Measurements from ENCODE around the gene PTCD2. TPM values are rescaled to one million over a fixed set of nuclear protein-coding genes. Genes with fewer than 3 reads are reported as not detected.
"Not testable (repeated sequence)": the region's sequence is repeated elsewhere in the genome, so short reads cannot be mapped to it uniquely, and the experiment has no call there.

Gene PTCD2
- total RNA-seq, 1 donor from 2014 or later: 18.2 TPM

DNA sequence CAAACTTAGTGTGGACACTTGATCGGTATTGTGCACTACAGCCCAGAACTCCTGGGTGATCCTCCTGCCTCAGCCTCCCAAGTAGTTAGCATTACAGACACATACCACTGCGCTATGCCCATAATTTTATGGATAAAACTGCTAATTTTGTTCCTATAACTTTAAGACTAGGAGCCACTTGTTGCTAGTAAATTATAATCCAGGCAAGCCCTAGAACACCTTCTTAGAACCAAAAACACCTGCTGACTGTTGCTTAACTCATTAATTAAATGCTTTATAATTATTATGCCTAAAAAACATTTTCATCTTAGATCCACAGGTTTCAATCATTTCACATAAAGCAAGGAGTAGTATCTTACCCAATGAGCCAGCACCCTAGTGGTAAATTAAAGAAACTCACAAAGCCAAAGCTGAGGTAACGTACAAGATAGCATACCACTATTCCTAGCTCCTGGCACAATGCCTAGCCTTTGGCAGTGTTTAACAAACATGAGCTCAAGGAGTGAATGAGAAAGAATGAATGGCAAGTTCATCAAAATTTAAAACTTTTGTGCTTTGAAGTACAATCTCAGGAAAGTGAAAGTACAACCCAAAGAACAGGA is 5.5 kb upstream of the PTCD2 start:
- H3K27ac ChIP-seq (replicated peaks): peak overlapping the region; percentile 5
- intact Hi-C loops (cut with micrococcal nuclease): no loop called here
- TF ChIP-seq, protein P1, sequence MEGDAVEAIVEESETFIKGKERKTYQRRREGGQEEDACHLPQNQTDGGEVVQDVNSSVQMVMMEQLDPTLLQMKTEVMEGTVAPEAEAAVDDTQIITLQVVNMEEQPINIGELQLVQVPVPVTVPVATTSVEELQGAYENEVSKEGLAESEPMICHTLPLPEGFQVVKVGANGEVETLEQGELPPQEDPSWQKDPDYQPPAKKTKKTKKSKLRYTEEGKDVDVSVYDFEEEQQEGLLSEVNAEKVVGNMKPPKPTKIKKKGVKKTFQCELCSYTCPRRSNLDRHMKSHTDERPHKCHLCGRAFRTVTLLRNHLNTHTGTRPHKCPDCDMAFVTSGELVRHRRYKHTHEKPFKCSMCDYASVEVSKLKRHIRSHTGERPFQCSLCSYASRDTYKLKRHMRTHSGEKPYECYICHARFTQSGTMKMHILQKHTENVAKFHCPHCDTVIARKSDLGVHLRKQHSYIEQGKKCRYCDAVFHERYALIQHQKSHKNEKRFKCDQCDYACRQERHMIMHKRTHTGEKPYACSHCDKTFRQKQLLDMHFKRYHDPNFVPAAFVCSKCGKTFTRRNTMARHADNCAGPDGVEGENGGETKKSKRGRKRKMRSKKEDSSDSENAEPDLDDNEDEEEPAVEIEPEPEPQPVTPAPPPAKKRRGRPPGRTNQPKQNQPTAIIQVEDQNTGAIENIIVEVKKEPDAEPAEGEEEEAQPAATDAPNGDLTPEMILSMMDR (IDR thresholded peaks at IDR 0.05; ENCODE audit: borderline replicate concordance): peak; percentile 49

DNA sequence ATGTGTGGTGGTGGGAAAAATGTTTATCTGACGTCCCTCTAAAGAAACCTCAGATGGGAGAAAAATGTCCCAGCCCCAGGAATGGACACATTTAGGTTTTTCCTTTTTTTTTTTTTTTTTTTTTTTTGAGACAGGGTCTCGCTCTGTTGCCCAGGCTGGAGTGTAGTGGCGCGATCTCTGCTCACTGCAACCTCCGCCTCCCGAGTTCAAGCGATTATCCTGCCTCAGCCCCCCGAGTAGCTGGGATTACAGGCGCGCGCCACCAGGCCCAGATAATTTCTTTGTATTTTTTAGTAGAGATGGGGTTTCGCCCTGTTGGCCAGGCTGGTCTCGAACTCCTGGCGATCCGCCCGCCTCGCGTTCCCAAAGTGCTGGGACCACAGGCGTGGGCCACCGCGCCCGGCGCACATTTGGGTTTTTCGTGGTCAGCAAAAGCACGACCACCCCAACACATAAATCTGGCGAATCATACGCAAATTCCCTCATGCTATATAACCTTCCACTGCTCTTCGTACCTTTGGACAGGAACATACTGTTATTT is 668 bp upstream of the PTCD2 start:
- peak overlapping the region; percentile 91 for H3K4me3 ChIP-seq
- DNase-seq; H3K9me3 ChIP-seq (replicated peaks); H3K27me3 ChIP-seq (ENCODE audit: low read depth); intact Hi-C loops (cut with micrococcal nuclease): not testable (repeated sequence)
- peaks cover 39% of the 10 kb centered on the region for H3K4me1 ChIP-seq
- H3K36me3 ChIP-seq: peaks cover 28% of the 10 kb centered on the region
- peak overlapping the region; percentile 83 for H3K27ac ChIP-seq (replicated peaks)

More for the DNA sequence above, 5.5 kb upstream of the PTCD2 start:
- no peak for DNase-seq
- no peaks in the 10 kb centered on the region for H3K9me3 ChIP-seq (replicated peaks)
- H3K27me3 ChIP-seq (ENCODE audit: low read depth): no peaks in the 10 kb centered on the region
- peaks cover 55% of the 10 kb centered on the region for H3K36me3 ChIP-seq
- H3K4me3 ChIP-seq: no peak overlapping the region
- peaks cover 30% of the 10 kb centered on the region for H3K4me1 ChIP-seq

DNA sequence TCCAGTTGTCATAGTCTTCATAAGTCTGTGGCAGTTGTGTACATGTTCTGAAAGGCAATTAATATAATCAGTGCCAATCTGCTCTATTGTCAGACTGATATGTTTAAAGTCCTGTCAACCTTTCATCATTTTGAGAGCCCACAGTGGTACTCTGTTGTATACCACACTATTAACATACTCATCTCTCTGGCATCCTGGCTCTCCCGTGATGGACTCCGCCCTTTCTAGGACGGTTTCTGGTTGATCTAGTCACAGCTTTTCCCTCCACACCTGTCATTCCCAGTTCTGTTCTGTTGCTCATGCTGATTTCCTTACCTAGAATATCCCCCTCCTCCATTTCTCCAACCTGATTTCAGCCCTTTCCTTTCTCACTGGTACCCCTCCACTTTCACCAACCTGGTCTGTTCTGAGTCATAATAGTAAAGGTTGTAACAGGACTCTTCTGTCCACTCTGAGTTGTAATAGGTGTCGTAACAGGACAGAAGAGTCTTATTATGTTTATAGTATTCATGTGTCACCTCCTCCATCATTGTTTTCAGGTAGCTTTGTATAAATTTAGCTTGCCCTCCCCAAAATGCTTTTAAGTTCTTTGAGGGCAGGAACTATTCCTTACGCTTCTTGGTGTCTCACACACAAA is 4.1 kb downstream of the PTCD2 start:
- no peaks in the 10 kb centered on the region for H3K9me3 ChIP-seq (replicated peaks)
- no peaks in the 10 kb centered on the region for H3K27me3 ChIP-seq (ENCODE audit: low read depth)
- TF ChIP-seq, protein P1 (IDR thresholded peaks at IDR 0.05; ENCODE audit: borderline replicate concordance): no peak
- no peak for DNase-seq
- no peak overlapping the region for H3K27ac ChIP-seq (replicated peaks)
- intact Hi-C loops (cut with micrococcal nuclease): no loop called here
- H3K4me3 ChIP-seq: no peak overlapping the region
- H3K4me1 ChIP-seq: peaks cover 19% of the 10 kb centered on the region
- H3K36me3 ChIP-seq: peaks cover 46% of the 10 kb centered on the region

DNA sequence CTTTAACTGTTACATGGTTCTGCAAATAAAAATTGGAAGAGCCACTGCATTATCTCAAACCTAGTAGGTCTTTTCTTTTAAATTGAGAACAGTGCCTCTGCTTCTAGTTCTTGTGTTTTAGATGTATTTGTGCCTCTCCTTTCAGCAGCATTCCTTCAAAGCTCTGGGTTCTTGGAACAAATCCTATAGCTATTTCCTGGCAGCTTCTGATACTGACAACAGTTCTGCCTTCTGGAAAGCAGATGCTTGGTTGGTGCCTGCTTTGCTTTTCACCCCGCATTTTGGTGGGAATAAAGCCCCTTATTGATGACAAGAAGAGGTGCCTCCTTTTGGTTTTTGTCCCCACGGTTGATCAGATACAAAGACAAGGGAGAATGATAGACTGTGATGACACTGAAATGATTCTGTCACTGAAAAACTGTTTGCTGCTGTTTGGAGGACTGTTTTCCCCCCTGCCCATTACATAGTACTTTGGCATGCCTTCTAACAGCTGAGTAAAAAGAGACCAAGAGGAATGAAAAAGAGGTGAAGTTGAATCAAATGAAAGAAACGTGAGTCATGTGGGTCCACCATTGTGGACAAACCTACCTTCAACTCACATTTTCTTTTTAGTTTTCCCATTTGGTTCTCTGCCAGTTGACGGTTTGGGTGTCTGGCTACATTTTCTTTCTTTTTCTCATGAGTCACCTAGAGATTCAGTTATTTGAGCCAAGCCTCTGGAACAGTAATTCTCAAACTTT is 5.6 kb downstream of the PTCD2 start:
- H3K36me3 ChIP-seq: peaks cover 61% of the 10 kb centered on the region
- intact Hi-C loops (cut with micrococcal nuclease): no loop called here

DNA sequence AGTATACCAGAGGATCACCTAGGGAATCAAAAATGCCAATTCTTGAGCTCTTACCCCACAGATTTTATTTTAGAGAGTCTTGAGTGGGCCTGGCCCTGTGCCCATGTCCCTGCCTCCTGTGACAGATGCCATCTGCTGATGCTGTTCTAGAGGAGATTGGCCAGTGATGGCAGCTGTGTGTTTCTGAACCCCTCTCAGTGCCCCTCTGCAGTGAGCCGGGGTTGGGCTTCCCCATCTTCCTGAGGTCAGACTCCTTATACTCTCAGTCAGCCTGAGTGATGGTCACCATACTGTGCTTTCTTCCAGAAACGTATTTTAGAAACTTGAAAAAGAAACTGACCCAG is 6.1 kb downstream of the PTCD2 start:
- TF ChIP-seq, protein P1 (IDR thresholded peaks at IDR 0.05; ENCODE audit: borderline replicate concordance): no peak
- no peak for DNase-seq
- peaks cover 3% of the 10 kb centered on the region for H3K4me1 ChIP-seq
- no peak overlapping the region for H3K4me3 ChIP-seq
- H3K9me3 ChIP-seq (replicated peaks): no peaks in the 10 kb centered on the region
- intact Hi-C loops (cut with micrococcal nuclease): no loop called here
- no peak overlapping the region for H3K27ac ChIP-seq (replicated peaks)
- H3K27me3 ChIP-seq (ENCODE audit: low read depth): no peaks in the 10 kb centered on the region
- H3K36me3 ChIP-seq: peaks cover 66% of the 10 kb centered on the region

More for the DNA sequence above, 5.6 kb downstream of the PTCD2 start:
- no peak overlapping the region for H3K27ac ChIP-seq (replicated peaks)
- no peak for DNase-seq
- no peaks in the 10 kb centered on the region for H3K9me3 ChIP-seq (replicated peaks)
- H3K4me3 ChIP-seq: no peak overlapping the region
- TF ChIP-seq, protein P1 (IDR thresholded peaks at IDR 0.05; ENCODE audit: borderline replicate concordance): no peak
- H3K27me3 ChIP-seq (ENCODE audit: low read depth): no peaks in the 10 kb centered on the region
- peaks cover 7% of the 10 kb centered on the region for H3K4me1 ChIP-seq
